ENCODE measurements around the gene SLC5A2. TPM values are rescaled to one million over a fixed set of nuclear protein-coding genes. Genes with fewer than 3 reads are reported as not detected.

The SLC5A2 gene
- not detected in 2 replicates for total RNA-seq (2014; rRNA removed; shearing (Covaris generic))
- not detected in 2 replicates for total RNA-seq (2022)
- Bru-seq, nascent RNA: not detected
- not detected for BruChase-seq, experiment 1, labeled RNA remaining after a 6-hour chase
- BruChase-seq, experiment 2, labeled RNA remaining after a 2-hour chase: not detected
- long read RNA-seq: 0 reads

- Histone ChIP-seq H2AFZ (ENCODE audit: low read length) (no peak within 1 kb of the TSS), H3K4me3 (ENCODE audit: low read depth, low read length, poor library complexity, severe bottlenecking) (no peak within 1 kb of the TSS), H4K20me1 (ENCODE audit: insufficient read depth, low read length) (no peaks in the 10 kb centered on the region), H3K4me1 (ENCODE audit: insufficient read depth, low read length, poor library complexity, severe bottlenecking) (peaks cover 4% of the 10 kb centered on the region), H3K36me3 (ENCODE audit: insufficient read depth, low read length) (no peaks in the 10 kb centered on the region), H3K27ac (ENCODE audit: low read depth, low read length, poor library complexity, severe bottlenecking) (no peak within 1 kb of the TSS), H3K4me2 (ENCODE audit: low read length) (no peak within 1 kb of the TSS), H3K9me2 (ENCODE audit: insufficient read depth, low read length) (no peaks in the 10 kb centered on the region), H3K79me2 (ENCODE audit: insufficient read depth, low read depth, low read length) (no peaks in the 10 kb centered on the region), H3K9me3 (ENCODE audit: low read length) (no peaks in the 10 kb centered on the region)
- DNase-seq (ENCODE audit: low spot score): no peak
- intact Hi-C loops (cut with micrococcal nuclease; ENCODE audit: unreplicated experiment): no loop called here
- ChIA-PET CTCF (ENCODE audit: unreplicated experiment) (no interaction called here), POLR2A (no interaction called here)
- no TSS peak for BruUV-seq (replicated peaks)
- TF ChIP-seq, protein P1, sequence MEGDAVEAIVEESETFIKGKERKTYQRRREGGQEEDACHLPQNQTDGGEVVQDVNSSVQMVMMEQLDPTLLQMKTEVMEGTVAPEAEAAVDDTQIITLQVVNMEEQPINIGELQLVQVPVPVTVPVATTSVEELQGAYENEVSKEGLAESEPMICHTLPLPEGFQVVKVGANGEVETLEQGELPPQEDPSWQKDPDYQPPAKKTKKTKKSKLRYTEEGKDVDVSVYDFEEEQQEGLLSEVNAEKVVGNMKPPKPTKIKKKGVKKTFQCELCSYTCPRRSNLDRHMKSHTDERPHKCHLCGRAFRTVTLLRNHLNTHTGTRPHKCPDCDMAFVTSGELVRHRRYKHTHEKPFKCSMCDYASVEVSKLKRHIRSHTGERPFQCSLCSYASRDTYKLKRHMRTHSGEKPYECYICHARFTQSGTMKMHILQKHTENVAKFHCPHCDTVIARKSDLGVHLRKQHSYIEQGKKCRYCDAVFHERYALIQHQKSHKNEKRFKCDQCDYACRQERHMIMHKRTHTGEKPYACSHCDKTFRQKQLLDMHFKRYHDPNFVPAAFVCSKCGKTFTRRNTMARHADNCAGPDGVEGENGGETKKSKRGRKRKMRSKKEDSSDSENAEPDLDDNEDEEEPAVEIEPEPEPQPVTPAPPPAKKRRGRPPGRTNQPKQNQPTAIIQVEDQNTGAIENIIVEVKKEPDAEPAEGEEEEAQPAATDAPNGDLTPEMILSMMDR (conservative IDR thresholded peaks at IDR 0.05; ENCODE audit: low read length): no peak
- TF ChIP-seq EZH2phosphoT487 (IDR thresholded peaks at IDR 0.05; ENCODE audit: borderline replicate concordance, low read depth, low read length): no peak
Observed at GRCh38 chr16:31483081-31483480, at the start of gene SLC5A2. SLC5A2 (plus strand) TSS chr16:31483123; CDS start chr16:31483137, 14 bp downstream.

DNA sequence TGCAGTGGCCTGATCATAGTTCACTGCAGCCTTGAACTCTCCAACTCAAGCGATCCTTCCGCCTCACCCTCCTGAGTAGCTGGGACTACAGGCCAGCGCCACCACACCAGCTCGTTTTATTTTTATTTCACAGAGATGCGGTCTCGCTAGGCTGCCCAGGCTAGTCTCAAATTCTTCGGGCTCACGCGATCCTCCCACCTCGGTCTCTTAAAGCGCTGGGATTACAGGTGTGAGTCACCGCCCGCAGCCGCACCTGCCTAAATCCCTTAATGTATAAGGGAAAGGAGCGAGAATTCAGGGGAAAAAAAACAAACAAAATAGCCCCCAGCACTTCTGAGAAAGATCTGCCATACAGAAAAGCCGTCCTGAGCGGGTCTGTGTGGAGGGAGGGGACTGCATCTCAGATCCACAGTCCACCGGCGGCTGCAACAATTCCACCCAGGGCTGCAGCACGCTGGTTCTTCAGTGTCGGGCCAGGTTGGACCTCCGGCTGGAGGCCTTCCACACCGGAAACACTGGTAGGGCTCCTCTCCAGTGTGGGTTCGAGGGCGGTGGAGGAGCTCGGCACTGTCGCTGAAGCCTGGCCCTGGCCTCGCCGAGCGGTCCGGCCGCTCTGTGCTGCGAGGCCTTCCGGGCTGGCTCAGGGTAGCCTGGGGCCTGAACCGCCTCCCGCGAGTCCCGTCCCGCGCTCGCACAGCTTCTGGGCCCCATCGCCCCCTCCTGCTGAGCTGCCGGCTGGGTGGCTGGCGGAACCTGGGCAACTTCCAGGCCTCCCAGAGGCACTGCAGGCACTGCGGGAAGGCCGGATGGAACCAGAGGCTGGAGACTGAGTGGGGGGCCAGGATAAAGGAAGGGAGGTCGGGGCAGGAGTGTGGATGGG is 47.3 kb upstream of the SLC5A2 start:
- Histone ChIP-seq H3K27ac (ENCODE audit: low read depth, low read length, poor library complexity, severe bottlenecking) (no peak overlapping the region), H3K9me2 (ENCODE audit: insufficient read depth, low read length) (no peaks in the 10 kb centered on the region), H3K36me3 (ENCODE audit: insufficient read depth, low read length) (no peaks in the 10 kb centered on the region), H2AFZ (ENCODE audit: low read length) (no peak overlapping the region), H3K4me3 (ENCODE audit: low read depth, low read length, poor library complexity, severe bottlenecking) (no peak overlapping the region), H3K4me1 (ENCODE audit: insufficient read depth, low read length, poor library complexity, severe bottlenecking) (peaks cover 23% of the 10 kb centered on the region), H3K79me2 (ENCODE audit: insufficient read depth, low read depth, low read length) (no peaks in the 10 kb centered on the region), H4K20me1 (ENCODE audit: insufficient read depth, low read length) (no peaks in the 10 kb centered on the region), H3K4me2 (ENCODE audit: low read length) (no peak overlapping the region), H3K9me3 (ENCODE audit: low read length) (no peaks in the 10 kb centered on the region)
- intact Hi-C loops (cut with micrococcal nuclease; ENCODE audit: unreplicated experiment): no loop called here
- DNase-seq (ENCODE audit: low spot score): no peak
- CTCF ChIA-PET (ENCODE audit: unreplicated experiment): no interaction called here
- POLR2A ChIA-PET: no interaction called here
- no peak for TF ChIP-seq EZH2phosphoT487 (IDR thresholded peaks at IDR 0.05; ENCODE audit: borderline replicate concordance, low read depth, low read length)
- TF ChIP-seq, protein P1 (conservative IDR thresholded peaks at IDR 0.05; ENCODE audit: low read length): no peak
- BruUV-seq (replicated peaks): no TSS peak

All from OCI-LY7 (cell line).